CD1c-positive myeloid dendritic cell (primary cell): ENCODE data around the gene LRR1.
"Not testable (repeated sequence)": the region's sequence is repeated elsewhere in the genome, so short reads cannot be mapped to it uniquely, and the experiment has no call there.

Experiments used
- DNase-seq: peaks from one replicate; pipeline ENCODE4 v3.0.0-alpha.2; 2016; ENCODE audit errors: extremely low spot score

The LRR1 gene

GRCh38 chr14:49623941-49624839, 25.4 kb downstream of the LRR1 start:
- no peak for DNase-seq

GRCh38 chr14:49633640-49634546, 35.2 kb downstream of the LRR1 start:
- peak; percentile 97 for DNase-seq

DNA sequence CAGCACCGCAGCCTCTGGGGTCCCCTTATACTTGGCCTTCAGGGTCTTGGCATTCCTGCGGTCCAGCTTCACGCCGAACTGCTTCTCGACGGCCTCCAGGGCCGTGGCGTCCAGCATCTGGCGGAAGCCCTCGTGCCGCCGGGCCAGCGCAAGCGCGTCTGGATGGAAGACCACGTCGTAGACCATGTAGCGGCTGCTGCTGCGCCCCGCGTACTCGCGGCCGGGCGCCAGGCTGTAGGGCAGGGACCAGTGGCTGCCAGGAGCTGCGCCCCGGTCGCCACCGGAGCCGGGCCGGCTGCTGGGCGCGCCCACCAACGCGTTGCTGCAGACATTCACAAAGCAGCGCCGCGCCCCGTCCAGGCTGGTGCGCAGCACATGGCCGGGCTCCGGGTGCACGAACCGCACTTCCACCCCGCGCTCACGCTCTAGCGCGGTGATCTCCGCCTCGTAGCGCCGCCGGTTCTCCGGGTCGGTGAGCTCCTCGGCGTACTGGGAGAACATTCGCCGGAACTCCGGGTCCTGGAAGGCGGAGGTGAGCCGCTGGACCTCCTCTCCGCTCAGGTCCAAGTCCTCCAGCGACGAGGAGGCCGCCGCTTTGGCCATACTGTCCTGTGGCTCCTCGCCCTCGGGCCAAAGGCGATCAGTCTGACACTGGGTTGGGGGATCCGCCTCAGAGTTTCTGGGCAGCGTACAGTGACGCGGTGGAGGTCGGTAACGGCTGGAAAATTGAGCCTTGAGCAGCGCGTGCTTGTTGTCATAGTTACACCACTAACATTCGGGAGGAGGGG, 36.0 kb downstream of the LRR1 start, which contains the start of gene DNAAF2:
TSS of gene DNAAF2 (minus strand) at position 698 of the 788 bp plus-strand sequence. CDS start at position 603, 95 bp downstream.
- peak; percentile 69 for DNase-seq

DNA sequence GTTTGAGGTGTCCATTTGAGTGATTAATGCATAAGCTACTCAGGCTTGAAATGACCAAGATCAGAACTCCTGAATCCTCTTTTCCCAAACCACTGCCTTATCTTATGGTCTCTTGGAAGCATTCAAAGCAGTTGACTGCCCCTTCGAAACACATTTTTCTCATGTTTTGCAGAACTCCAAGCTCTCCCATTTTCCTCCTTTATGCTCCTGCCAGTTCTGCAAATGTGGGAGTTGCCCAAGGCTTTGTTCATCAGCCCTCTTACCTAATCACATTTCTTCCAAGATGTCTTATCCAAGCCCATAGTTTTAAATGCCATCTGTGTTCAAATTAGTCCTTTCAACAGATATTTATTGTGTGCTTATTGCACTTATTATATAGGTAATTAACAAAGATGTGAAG, 38.1 kb downstream of the LRR1 start:
- DNase-seq: no peak

- no peak for DNase-seq
Observed at GRCh38 chr14:49637534-49638078, 38.9 kb downstream of the LRR1 start.

- no peak for DNase-seq
Observed at GRCh38 chr14:49640540-49641417, 42.0 kb downstream of the LRR1 start.

DNA sequence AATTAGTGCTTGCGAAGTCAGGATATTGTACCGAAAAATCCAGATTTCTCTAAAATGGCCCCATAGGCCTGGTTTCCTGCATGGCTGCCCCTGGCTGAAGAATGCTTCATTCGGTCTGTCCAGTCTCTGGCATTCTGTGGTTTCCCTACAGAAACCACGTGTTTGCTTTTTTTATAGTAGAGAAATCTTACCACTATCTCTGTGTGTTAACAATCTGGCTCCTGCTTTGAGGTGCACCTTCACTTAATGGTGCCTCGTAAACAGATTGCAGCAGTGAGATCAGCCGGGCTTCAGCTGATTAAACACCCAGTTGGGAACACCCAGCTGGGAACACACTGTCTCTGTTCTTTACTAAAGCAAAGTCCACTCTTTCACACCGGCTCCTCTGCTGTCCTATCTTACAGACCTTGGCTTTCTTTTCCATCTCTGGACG, 43.0 kb downstream of the LRR1 start:
- DNase-seq: no peak

DNA sequence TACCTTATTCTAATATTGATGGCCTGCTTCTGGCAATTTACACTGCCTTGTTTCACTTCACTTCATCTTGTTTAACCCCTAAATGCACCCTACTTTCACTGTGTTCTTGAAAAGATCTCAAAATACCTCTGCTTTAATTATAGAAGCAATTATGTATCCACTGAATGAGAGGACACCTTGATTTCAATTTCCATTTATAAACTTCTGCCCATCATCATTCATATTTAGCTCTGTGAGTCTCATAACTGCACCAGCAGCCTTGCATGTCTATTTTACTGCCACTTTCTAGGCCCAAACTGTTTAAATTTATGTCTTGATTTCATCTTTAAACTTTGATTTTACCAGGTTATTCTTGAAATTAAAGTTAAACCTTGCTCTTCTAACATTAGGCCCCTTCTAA, 43.4 kb downstream of the LRR1 start:
- no peak for DNase-seq

DNA sequence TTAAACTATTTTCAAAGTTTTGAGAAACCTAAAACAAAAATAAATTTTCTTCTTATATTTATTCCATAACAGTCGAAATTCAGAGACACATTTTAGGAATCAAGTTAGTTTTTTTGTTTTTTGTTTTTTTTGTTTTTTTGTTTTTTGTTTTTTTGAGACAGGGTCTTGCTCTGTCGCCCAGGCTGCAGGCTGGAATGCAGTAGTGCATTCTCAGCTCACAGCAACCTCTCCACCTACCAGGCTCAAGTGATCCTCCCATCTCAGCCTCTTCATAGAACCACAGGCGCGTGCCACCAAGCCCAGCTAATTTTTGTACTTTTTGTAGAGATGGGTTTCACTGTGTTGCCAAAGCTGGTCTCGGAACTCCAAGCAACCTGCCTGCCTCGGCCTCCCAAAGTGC, 54.8 kb downstream of the LRR1 start:
- DNase-seq: no peak

DNA sequence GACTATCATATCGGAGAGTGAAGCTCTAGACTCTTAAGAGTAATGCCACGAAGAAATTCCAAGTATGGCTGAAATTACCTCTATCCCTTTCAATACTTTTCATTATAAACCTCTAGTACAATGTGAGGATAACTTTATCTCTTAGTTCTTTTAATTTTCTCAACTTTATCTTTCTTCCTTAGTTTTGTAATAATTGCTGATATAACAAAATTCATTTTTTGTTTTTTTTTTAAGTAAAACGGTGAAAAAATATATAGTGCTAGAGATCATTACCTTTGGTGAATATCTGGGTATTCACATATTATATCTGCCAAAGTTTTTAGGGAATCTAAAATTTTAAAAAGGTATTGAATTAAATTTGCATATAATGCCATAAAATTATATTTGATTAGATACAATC, 55.8 kb downstream of the LRR1 start:
- DNase-seq: no peak

DNA sequence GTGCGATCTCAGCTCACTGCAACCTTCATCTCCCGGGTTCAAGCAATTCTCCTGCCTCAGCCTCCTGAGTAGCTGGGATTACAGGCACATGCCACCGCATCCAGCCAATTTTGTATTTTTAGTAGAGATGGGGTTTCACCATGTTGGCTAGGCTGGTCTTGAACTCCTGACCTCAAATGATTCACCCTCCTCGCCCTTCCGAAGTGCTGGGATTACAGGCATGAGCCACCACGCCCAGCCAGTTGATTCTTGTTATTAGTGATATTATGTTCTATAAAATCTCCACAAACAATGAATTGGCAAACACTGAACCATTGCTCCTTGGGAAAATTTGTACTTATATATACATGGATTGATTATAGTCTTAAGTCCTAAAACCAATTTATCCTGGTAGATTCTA, 58.8 kb downstream of the LRR1 start:
- DNase-seq: not testable (repeated sequence)

- no peak for DNase-seq
Observed at GRCh38 chr14:49659526-49660455, 61.1 kb downstream of the LRR1 start.
